Epidermal melanocyte (primary cell): ENCODE results near the gene UTP4.

Experiments
- DNase-seq: peaks from one replicate; pipeline ENCODE4 v3.0.0; 2011; ENCODE audit warnings: low spot score; ENCODE audit not compliant: insufficient read length

The UTP4 gene

DNA sequence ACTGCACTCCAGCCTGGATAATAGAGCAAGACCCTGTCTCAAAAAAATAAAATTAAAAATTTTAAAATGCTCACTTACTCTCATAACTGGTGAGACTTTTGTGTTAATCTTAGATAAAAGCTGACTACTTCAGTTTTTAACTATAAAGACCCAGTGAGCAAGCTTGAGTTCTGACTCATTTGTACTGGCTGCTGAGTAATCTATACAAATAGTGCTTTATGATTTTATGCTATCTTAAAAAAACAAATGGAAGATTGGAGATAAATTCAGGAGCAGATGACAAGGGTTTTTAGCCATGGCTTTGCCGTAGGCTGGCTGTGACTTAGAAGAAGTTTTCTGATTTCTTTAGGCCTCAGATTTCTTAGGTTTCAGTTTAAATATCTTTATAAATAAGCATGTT lies 85.0 kb downstream of the UTP4 start:
- no peak for DNase-seq
